K562 (cell line): ENCODE measurements around the gene ITGBL1.

Experiments used
- ELF1 ChIP-seq: fragments of 200-800 bp; sonication (Bioruptor generic); IDR thresholded peaks from 2 replicates; pipeline ENCODE4 v1.6.1; 2016; ENCODE audit warnings: missing genetic modification characterization, missing compliant biosample characterization
- EZH2 ChIP-seq: IDR thresholded peaks from 2 replicates; pipeline ENCODE4 v1.6.1; 2012; ENCODE audit warnings: low read depth, mild to moderate bottlenecking, inconsistent platforms, low read length, borderline replicate concordance
- NCOA1 ChIP-seq: fragments of 450-650 bp; IDR thresholded peaks from 2 replicates; pipeline ENCODE4 v1.6.1; 2016; ENCODE audit warnings: low read depth
- NCOA2 ChIP-seq, 2 experiments: fragments of 450-650 bp; IDR thresholded peaks; 2 replicates each; pipeline ENCODE4 v1.6.1; 2018; ENCODE audit warnings: mild to moderate bottlenecking in 2 of 2, moderate library complexity in 1 of 2; ENCODE audit not compliant: partially characterized antibody in 2 of 2
- SPI1 ChIP-seq: IDR thresholded peaks from 2 replicates; pipeline ENCODE4 v1.6.1; 2011; ENCODE audit warnings: low read depth, low read length, control low read depth, borderline replicate concordance
- TF ChIP-seq, protein P1 (sequence below), 2 experiments: fragments of 450-650 bp in 1 of 2; sonication (generic) in 1 of 2; formaldehyde crosslinking in 1 of 2; IDR thresholded peaks in 1 of 2; conservative IDR thresholded peaks in 1 of 2; 2 replicates each; pipeline versions ENCODE4 v1.6.1 to v1.8.1; 2016 to 2023; ENCODE audit warnings: mild to moderate bottlenecking in 2 of 2, moderate library complexity in 2 of 2, inconsistent platforms in 1 of 2, missing genetic modification reagents in 1 of 2
- TF ChIP-seq, protein P2 (sequence below): fragments of 450-650 bp; IDR thresholded peaks from 2 replicates; pipeline ENCODE4 v1.7.0; 2016; ENCODE audit warnings: borderline replicate concordance

GRCh38 chr13:101726681-101727080 lies 274.2 kb downstream of the ITGBL1 start:
- TF ChIP-seq NCOA1 (no peak), SPI1 (no peak), EZH2 (no peak), NCOA2 (IDR thresholded peaks at IDR 0.05; ENCODE audit: partially characterized antibody in 2 of 2) (no peak), ELF1 (tag) (no peak)
- TF ChIP-seq, protein P1, sequence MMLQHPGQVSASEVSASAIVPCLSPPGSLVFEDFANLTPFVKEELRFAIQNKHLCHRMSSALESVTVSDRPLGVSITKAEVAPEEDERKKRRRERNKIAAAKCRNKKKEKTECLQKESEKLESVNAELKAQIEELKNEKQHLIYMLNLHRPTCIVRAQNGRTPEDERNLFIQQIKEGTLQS (IDR thresholded peaks at IDR 0.05): no peak
- TF ChIP-seq, protein P1 (CRISPR knock-in tag; conservative IDR thresholded peaks at IDR 0.05): no peak
- TF ChIP-seq, protein P2, sequence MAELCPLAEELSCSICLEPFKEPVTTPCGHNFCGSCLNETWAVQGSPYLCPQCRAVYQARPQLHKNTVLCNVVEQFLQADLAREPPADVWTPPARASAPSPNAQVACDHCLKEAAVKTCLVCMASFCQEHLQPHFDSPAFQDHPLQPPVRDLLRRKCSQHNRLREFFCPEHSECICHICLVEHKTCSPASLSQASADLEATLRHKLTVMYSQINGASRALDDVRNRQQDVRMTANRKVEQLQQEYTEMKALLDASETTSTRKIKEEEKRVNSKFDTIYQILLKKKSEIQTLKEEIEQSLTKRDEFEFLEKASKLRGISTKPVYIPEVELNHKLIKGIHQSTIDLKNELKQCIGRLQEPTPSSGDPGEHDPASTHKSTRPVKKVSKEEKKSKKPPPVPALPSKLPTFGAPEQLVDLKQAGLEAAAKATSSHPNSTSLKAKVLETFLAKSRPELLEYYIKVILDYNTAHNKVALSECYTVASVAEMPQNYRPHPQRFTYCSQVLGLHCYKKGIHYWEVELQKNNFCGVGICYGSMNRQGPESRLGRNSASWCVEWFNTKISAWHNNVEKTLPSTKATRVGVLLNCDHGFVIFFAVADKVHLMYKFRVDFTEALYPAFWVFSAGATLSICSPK: no peak
